Erythroblast (primary cell): ENCODE results near the gene CBLC.

Experiments used
- DNase-seq, 2 experiments: peaks; one replicate each; lab custom pipeline; 2025; lab: John Stamatoyannopoulos, UW
- GATA1 ChIP-seq: IDR thresholded peaks from 2 replicates; pipeline ENCODE4 v1.6.1; 2011; ENCODE audit warnings: low read depth, mild to moderate bottlenecking, control low read depth, low read length, moderate library complexity
- POLR2A ChIP-seq: IDR thresholded peaks from 2 replicates; pipeline ENCODE4 v1.6.1; 2011; ENCODE audit warnings: mild to moderate bottlenecking, low read length

Gene CBLC

DNA sequence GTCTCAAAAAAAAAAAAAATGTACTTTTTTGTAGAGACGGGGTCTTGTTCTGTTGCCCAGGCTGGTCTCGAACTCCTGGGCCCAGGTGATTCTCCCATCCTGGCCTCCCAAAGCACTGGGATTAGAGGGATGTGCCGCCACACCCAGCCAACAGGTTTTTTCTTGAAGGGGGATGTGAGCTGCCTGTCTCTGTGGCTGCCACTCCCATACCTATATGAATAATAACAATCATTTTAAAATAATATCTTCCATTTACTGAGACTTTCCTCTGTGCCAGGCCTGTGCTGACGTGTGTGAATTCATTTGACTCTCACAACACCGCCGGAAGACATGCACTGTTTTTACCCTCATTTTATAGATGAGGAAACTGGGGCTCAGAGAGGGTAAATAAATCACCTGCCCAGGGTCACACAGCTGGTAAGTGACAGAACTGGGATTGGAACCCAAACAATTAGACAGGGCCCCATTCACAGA, 36.4 kb upstream of the CBLC start:
- TF ChIP-seq GATA1, result no peak
- TF ChIP-seq POLR2A, result no peak

DNA sequence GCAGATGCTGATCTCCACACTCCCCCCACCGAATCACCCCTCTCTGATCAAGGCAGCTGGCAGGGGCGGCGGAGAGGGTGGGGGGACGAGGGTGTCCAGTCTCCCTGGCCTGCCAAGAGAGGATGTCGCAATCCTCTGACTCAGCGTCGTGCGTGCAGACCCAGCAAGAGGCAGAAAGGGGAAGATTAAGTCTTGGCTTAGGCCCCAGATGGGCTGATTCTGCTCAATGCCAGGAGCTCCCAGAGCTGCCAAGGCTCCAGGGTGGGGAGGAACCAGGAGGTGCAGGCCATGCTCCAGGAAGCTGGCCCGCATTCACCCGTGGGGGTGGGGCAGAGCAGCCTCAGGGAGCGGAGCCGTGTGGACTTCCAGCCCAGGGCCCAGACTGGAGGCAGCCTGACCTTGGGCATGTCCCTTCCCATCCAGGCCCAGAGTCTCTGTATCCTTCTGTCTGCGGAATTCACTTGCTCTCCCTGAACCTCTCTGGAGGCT, 35.8 kb upstream of the CBLC start:
- DNase-seq, result peak; percentile 87 to 94
- no peak for TF ChIP-seq GATA1
- no peak for TF ChIP-seq POLR2A

More for the DNA sequence above, 36.4 kb upstream of the CBLC start:
- no peak for DNase-seq

DNA sequence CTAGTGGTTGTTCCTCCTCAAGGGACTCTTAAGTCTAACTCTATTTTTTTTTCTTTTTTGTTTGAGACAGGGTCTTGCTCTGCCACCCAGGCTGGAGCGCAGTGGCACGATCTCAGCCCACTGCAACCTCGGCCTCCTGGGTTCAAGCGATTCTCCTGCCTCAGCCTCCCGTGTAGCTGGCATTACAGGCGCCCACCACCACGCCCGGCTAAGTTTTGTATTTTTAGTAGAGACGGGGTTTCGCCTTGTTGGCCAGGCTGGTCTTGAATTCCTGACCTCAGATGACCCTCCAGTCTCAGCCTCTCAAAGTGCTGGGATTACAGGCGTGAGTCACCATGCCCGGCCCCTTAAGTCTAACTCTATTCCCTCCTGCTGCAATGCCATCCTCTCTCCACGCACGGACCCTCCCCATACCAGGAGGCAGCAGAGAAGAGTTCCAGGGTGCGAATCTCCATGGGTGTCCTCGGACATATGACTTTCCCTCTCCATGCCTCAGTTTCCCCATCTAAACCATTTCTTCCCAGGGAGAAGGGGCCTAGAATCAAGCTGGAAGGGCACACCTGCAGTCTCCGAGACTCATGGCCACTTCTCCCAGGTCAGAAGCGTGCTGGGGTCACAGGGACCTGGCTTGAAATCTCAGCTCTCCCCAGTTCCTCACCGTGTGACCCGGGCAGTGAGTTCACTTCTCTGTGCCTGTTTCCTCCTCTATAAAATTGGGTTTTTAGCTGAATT, 35.2 kb upstream of the CBLC start:
- TF ChIP-seq POLR2A, result no peak
- TF ChIP-seq GATA1, result no peak
- peak in 1 of 2 experiments; percentile 23 for DNase-seq

DNA sequence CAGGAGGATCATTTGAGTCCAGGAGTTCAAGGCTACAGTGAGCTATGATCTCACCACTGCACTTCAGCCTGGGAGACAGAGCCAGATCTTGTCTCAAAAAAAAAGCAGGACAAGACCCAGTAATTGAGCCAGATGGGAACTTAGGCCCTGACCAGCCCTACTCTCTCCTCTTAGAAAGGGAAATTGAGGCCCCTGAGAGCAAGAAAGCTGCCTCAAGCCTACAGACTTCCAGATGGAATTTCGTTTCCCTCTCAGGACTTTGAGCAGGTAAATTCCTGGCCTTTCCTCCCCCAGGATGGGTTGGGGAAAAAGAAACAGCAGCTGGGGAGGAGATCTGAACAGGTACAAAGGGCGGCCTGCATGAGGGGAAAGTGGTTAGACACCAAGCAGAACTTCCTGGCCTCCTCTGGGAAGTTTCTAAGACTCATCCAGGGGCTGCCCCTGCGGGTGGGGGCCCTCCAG, 32.8 kb upstream of the CBLC start:
- TF ChIP-seq POLR2A (no peak), GATA1 (no peak)
- DNase-seq, result no peak

DNA sequence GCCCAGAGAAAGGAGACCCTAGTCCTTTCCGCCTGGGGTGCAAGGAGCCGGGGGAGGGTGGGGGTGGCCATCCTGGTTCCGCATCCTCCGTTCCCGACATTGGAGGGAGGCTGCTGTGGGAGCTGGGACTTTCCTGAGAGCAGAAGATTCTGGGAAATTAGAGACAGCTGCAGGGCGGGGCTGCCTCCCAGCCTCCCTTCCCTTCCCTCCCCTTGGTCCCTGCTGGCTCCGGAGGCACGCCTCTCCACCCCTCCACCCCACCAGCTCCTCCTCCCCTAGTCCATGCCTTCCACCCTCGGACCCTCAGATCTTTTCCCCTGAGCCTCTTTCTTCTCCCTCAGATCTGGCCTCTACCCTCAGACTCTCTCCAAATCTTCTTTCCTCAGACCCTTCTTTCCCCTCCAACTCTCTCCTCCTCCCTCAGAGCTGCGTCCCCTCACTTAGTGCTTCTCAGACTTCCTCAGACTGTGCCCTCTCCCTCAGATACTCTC, 32.3 kb upstream of the CBLC start:
- no peak for DNase-seq
- no peak for TF ChIP-seq GATA1
- TF ChIP-seq POLR2A, result no peak

DNA sequence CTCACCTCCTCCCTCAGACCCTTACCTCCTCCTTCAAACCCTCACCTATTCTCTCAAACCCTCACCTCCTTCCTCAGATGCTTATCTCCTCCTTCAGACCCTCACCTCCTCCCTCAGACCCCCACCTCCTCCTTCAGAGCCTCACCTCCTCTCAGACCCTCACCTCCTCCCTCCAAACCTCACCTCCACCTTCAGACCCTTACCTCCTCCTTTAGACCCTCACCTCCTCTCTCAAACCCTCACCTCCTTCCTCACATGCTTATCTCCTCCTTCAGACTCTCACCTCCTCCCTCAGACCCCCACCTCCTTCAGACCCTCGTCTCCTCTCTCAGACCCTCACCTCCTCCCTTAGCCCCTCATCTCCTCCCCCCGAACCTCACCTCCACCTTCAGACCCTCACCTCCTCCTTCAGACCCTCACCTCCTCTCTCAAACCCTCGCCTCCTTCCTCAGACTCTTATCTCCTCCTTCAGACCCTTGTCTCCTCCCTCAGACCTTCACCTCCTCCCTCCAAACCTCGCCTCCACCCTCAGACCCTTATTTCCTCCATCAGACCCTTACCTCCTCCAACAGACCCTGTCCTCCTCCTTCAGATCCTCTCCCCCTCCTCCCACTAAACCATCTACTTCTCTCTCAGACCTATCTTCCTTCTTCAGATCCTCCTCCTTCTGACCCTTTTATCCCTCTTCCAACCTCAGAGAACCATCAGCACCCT, 31.6 kb upstream of the CBLC start:
- TF ChIP-seq GATA1 (no peak), POLR2A (no peak)
- DNase-seq, result no peak

DNA sequence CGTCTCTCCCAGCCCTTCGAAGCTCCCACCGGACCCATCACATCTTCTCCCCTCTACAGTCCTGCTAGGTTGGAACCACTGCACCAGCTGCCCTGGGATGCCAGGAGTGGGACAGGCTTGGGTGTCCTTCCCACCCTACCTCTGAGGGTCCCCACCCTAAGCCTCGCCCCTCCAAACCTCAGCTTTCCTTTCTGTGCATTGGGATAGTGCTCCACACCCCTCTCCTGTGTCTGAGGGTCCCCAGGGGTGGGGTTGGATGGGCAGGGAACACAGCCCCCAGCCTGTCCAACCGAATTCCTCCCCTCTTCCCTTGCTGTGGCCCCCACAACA, 31.1 kb upstream of the CBLC start:
- no peak for DNase-seq
- TF ChIP-seq POLR2A (no peak), GATA1 (no peak)

DNA sequence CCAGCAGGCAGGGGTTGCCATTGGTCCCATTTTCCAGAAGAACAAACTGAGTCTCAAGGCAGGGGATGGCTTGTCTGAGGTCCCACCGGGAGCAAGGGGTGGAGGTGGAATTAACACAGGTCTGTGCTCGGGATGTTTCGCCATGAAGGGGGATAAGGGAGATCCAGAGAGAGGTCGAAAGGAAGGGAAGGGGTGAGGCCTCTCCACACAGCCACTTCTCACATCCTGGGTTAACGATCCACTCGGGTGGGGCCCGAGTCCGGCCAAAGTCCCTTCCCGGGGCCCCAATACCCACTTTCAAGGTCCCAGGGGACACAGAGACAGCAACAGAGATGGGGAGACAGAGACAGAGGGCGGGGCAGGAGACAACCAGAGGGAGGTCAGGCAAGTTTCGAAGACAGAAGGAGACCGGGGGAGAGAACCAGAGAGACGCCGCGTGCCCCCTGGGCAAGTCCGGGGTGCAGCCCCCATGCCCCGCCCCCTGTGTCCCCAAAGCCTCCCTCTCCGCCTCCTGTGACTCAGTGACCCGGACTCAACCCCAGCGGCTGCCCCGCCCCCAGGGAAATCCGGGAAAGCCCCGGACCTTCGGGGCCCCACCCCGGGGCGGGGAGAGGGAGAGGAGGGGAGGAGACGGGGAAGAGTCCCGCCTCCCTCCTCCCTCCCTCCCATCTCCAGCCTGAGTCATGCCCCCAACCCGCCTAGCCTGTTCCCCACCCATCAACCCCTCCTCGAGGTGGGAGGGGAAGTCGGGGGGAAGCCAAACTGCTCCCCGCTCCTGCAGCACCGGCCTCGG, 30.5 kb upstream of the CBLC start:
- peak; percentile 69 to 87 for DNase-seq
- no peak for TF ChIP-seq GATA1
- TF ChIP-seq POLR2A, result no peak

DNA sequence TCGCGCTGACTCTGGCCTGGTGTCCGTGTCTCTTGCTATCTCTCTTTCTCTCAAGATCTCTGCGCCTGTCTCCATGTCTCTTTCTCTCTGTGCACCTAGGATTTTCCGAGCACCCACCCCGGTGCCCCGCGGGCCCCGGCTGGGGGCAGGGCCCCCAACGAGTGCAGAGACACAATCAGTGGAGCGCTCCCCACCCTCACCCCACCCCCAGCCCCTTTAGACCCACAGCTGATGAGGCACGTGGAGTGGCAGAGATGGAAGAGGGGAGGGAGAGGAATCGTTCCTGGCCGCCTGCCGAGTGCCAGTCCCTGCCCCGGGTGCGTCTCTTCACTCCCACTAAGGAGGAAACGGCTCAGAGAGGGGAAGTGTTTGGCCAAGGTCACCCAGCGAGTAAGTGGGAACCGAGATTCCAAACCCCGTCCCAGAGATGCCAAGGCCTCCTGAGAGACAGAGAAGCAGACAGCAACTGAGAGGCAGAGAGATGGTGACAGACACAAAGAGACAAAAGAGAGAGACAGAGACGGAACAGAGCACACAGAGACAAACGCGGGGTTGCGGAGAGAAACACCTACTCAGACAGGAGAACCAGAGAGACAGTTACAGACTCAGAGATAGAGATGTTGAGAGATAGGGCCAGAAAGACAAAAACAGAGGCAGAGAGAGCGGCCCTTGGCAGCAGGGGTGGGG, 29.8 kb upstream of the CBLC start:
- no peak for DNase-seq

DNA sequence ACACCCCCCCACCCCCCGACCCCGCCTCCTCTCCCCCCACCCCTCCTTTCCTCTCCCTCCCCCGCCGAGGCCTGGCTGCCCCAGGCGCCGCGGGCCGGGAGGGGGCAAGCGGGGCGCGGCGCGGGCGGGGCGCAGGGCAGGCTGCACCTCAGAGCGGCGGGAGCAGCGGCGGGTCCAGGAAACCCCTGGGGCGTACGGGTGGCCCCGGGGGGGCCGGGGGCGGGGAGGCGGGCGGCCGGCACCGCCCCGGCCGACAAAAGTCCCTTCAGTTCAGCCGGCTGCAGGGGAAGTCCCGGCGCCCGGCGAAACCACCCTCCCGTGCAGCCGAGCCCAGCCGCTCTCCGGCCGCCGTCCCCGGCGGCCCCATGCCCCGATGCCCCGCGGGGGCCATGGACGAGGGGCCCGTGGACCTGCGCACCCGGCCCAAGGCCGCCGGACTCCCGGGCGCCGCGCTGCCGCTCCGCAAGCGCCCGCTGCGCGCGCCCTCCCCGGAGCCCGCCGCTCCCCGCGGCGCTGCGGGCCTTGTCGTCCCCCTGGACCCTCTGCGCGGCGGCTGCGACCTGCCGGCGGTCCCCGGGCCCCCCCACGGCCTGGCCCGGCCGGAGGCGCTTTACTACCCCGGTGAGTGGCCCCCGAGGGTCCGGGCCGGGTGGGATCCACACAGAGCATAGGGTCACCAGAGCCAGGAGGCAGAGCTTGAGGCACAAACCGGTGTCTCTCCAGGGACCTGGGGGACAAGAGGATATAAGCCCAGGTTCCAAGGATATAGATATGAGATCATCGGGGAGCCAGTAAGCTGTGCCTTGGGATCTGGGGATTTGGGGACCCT, 29.1 kb upstream of the CBLC start, which contains the start of gene BCL3:
Gene BCL3 (plus strand): TSS at position 283 of the 829 bp plus-strand sequence. CDS start 83 bp downstream, at position 366.
- TF ChIP-seq GATA1 (no peak), POLR2A (no peak)
- DNase-seq, result peak; percentile 45 to 60

More for the DNA sequence above, 29.8 kb upstream of the CBLC start:
- TF ChIP-seq POLR2A (no peak), GATA1 (no peak)

DNA sequence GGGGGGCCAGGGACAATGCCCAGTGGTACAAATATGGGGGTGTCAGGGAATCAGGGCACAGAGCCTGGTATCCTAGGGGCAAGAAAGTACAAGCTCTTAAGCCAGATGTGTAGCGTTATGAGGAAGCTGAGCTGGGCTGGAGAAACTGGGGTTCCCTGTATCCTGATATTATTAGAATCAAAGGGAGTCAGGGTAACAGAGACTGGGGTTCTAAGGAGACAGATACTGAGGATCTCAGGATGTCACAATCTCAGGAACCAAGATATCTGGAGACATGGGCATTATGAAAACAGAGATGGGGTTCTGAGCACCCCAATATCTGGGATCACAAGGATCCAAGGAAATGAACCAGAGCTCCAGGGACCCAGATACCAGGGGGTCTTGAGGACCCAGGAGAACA, 28.4 kb upstream of the CBLC start:
- TF ChIP-seq GATA1 (no peak), POLR2A (no peak)
- DNase-seq, result no peak

DNA sequence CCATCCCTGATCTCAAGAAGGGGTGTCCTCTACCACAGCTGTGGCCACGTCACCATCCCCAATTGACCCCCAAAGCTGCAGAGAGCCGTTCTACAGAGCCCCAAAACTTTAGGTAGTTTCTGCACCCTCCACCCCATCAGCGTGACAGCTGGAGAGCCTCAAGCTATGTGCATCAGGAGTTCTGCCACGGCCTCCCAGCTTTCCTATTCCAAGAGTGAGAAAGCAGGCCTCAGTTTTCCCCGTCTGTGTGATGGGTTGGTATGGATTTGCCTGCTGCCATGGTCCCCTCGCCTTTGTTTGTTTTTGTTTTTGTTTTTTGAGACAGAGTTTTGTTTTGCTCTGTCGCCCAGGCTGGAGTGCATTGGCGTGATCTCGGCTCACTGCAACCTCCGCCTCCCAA, 27.7 kb upstream of the CBLC start:
- no peak for TF ChIP-seq GATA1
- no peak for TF ChIP-seq POLR2A
- DNase-seq, result no peak
